Endothelial cell (in vitro differentiated cells): ENCODE measurements around the gene DNAJC8. TPM values are rescaled to one million over a fixed set of nuclear protein-coding genes. Genes with fewer than 3 reads are reported as not detected.

Experiments
- DNase-seq: peaks from one replicate; pipeline ENCODE4 v3.0.0; 2021; ENCODE audit warnings: low spot score
- H3K27ac Mint-ChIP-seq: one replicate; pipeline ENCODE4 v1.8.0; 2021; ENCODE audit warnings: mixed read lengths, inconsistent platforms; ENCODE audit not compliant: unreplicated experiment
- H3K27me3 Mint-ChIP-seq: one replicate; pipeline ENCODE4 v1.8.0; 2021; ENCODE audit warnings: mild to moderate bottlenecking, moderate library complexity, mixed read lengths, inconsistent platforms; ENCODE audit not compliant: unreplicated experiment
- H3K36me3 Mint-ChIP-seq: one replicate; pipeline ENCODE4 v1.8.0; 2021; ENCODE audit warnings: mild to moderate bottlenecking, low read depth, mixed read lengths, inconsistent platforms; ENCODE audit not compliant: unreplicated experiment
- H3K4me1 Mint-ChIP-seq: one replicate; pipeline ENCODE4 v1.8.0; 2021; ENCODE audit warnings: mild to moderate bottlenecking, mixed read lengths, inconsistent platforms; ENCODE audit not compliant: unreplicated experiment
- H3K4me3 Mint-ChIP-seq: one replicate; pipeline ENCODE4 v1.8.0; 2021; ENCODE audit warnings: mild to moderate bottlenecking, mixed read lengths, inconsistent platforms; ENCODE audit not compliant: unreplicated experiment
- H3K9me3 Mint-ChIP-seq: one replicate; pipeline ENCODE4 v1.8.0; 2021; ENCODE audit warnings: mixed read lengths, inconsistent platforms; ENCODE audit not compliant: unreplicated experiment
- CTCF ChIP-seq: fragments of 200-600 bp; sonication (generic); IDR thresholded peaks from one replicate; pipeline ENCODE4 v1.5.0; 2021; ENCODE audit warnings: antibody characterized with exemption; ENCODE audit not compliant: unreplicated experiment
- total RNA-seq: library from RNA; stranded (reverse); fragmentation: NEBNext Ultra II Directional; extraction: Animal tissue kit (Norgen Biotek cat#: 25700); gene quantifications from one replicate; pipeline ENCODE4 v1.2.1, GENCODE V29; 2021; ENCODE audit not compliant: unreplicated experiment

DNAJC8 gene
- total RNA-seq, 1 donor from 2014 or later, result 99.0 TPM

DNA sequence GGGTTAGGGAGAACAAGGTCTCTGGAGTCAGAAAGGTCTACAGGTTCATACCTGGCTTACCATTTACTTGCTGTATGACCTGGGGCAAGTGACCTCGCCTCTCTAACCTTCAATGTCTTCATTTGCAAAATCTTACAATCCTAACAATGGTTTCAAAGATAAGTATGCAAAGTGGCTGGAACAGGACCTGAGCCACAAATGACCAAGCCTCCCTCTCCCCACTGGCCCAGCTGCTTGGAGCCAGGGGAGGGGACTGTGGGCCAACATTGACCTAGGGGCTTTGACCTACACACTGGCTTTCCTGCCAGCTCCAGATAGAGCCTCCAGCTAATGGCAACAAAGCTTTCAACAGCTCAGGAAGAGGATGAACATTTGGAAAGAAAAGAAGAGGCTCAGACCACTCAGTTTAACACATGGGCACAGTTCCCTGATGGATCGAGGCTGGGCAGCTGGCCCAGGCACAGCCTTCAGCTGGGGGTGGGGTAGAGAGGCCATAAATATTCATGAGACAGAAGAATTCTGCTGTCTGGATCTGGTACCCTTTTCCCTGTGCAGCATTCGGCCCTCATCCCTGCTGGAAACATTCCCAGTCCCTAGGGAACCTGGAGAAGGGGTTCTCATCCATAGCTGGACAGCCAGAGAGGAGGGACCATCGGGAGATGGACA lies 69.2 kb downstream of the DNAJC8 start:
- TF ChIP-seq CTCF, result no peak
- Mint-ChIP-seq H3K4me1 (peaks cover 7% of the 10 kb centered on the region), H3K27me3 (peaks cover 1% of the 10 kb centered on the region), H3K4me3 (no peak overlapping the region), H3K36me3 (no peaks in the 10 kb centered on the region), H3K27ac (no peak overlapping the region), H3K9me3 (no peaks in the 10 kb centered on the region)
- DNase-seq, result no peak

DNA sequence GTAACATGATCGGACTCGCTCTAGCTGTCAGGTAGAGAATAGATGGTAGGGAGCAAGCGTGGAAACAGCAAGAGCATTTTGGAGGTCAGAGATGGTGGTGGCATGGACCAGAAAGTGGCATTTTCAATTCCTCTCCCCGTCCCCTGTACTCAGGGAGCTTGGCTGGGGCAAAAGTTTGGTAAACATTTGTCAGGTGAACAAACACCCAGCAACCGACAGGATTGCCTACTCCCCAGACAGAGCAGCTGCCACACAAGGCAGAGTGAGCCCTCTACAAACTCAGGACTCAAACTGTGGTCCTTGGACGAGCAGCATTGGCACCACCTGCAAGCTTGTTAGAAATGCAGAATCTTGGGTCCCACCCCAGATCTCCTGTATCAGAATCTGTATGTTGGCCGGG lies 70.7 kb downstream of the DNAJC8 start:
- Mint-ChIP-seq H3K4me3 (no peak overlapping the region), H3K9me3 (no peaks in the 10 kb centered on the region), H3K27me3 (peaks cover 1% of the 10 kb centered on the region), H3K36me3 (no peaks in the 10 kb centered on the region), H3K4me1 (peaks cover 7% of the 10 kb centered on the region), H3K27ac (peak overlapping the region; percentile 2)
- TF ChIP-seq CTCF, result no peak
- no peak for DNase-seq

DNA sequence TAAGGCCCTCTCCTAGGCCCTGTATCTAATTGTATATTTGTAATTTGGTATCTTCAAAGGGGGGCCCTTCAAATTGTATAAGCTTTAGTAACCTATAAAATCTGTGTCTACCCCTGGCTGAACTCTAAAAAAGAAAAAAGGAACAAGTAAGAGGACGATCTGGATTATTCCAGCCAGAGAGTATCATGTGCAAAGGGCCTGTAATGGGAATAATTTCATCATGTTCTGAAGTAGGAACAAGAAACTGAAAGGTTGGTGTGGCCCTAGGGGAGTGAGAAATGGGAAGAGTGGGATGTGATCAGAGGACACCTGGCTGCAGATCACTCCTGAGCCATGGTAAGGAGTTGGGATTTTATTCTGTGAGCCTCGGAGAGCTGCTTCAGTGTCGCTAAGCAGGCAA lies 71.1 kb downstream of the DNAJC8 start:
- TF ChIP-seq CTCF, result no peak
- Mint-ChIP-seq H3K36me3 (no peaks in the 10 kb centered on the region), H3K9me3 (no peaks in the 10 kb centered on the region), H3K27ac (peak overlapping the region; percentile 2), H3K4me1 (peaks cover 7% of the 10 kb centered on the region), H3K27me3 (peaks cover 1% of the 10 kb centered on the region), H3K4me3 (no peak overlapping the region)
- no peak for DNase-seq

GRCh38 chr1:28160782-28161266 lies 72.0 kb downstream of the DNAJC8 start:
- DNase-seq, result no peak
- no peak overlapping the region for H3K27ac Mint-ChIP-seq
- TF ChIP-seq CTCF, result no peak
- no peaks in the 10 kb centered on the region for H3K9me3 Mint-ChIP-seq
- peaks cover 7% of the 10 kb centered on the region for H3K4me1 Mint-ChIP-seq
- H3K36me3 Mint-ChIP-seq, result no peaks in the 10 kb centered on the region
- peaks cover 1% of the 10 kb centered on the region for H3K27me3 Mint-ChIP-seq
- H3K4me3 Mint-ChIP-seq, result no peak overlapping the region

DNA sequence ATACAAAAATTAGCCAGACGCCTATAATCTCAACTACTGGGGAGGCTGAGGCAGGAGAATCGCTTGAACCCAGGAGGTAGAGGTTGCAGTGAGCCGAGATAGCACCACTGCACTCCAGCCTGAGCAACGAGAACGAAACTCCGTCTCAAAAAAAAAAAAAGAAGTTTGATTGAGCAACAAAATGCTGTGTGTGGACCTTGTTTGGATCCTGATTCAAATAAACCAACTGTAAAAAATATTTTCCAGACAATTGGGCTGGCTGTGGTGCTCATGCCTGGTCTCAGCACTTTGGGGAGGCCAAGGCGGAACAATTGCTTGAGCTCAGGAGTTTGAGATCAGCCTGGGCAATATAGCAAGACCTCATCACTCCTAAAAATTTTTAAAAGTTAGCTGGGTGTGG lies 73.1 kb downstream of the DNAJC8 start:
- Mint-ChIP-seq H3K4me1 (peaks cover 7% of the 10 kb centered on the region), H3K4me3 (no peak overlapping the region), H3K27me3 (peaks cover 1% of the 10 kb centered on the region), H3K27ac (no peak overlapping the region), H3K36me3 (no peaks in the 10 kb centered on the region), H3K9me3 (no peaks in the 10 kb centered on the region)
- TF ChIP-seq CTCF, result no peak
- no peak for DNase-seq
